Measurements from ENCODE around the gene RGS10. TPM values are rescaled to one million over a fixed set of nuclear protein-coding genes. Genes with fewer than 3 reads are reported as not detected.
A peak's percentile ranks its signal among the peaks of the same experiment; 100 is the strongest.

RGS10 gene
- total and polyA plus RNA-seq, 10 of the 15 experiments (the other 5 are each of a cell fraction or from before 2014, with no cell fraction given), result 72.8 to 193 (median 127) TPM

DNA sequence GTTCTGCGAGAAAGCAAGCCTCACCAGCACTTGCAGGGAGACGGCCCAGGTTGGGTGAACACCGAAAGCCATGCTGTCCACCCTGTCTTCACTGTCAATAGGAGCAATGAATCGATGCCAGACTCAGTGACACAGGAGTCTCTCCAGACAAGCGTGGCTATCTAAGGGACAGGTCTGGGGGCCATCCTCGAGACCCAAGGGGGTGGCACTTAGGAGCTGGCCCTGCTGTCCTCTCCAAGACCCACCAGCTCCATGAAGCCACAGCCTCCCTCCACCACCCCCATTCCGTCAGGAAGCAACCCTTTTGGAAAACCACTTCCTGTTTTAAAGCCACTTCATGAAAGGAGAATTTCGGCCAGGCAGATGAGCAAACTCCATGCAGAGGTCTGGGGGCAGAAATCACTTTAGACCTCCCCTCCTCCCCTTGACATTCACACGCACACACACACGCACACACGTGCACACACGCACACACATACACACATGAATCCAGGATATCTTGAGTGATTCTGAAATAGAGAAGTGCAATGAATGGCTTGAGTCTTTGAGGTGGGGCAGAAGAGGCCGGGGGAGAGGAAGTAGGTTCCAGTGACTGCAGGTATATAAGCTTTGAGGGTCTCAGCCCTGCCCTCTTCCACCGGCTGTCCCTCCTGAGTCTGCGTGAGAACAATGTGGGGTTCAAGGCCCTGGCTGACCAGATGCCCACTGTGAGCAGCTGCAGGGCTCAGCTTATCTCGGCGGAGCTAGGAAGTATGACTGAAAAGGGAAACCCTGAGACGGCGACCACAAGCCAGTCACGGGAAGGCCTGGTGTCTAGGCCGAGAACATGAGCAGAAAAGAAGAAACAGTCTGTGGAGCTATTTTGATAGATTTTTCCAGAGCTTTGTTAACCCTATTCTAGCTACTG, 25.0 kb downstream of the RGS10 start (continued):
- TF ChIP-seq, protein P1, sequence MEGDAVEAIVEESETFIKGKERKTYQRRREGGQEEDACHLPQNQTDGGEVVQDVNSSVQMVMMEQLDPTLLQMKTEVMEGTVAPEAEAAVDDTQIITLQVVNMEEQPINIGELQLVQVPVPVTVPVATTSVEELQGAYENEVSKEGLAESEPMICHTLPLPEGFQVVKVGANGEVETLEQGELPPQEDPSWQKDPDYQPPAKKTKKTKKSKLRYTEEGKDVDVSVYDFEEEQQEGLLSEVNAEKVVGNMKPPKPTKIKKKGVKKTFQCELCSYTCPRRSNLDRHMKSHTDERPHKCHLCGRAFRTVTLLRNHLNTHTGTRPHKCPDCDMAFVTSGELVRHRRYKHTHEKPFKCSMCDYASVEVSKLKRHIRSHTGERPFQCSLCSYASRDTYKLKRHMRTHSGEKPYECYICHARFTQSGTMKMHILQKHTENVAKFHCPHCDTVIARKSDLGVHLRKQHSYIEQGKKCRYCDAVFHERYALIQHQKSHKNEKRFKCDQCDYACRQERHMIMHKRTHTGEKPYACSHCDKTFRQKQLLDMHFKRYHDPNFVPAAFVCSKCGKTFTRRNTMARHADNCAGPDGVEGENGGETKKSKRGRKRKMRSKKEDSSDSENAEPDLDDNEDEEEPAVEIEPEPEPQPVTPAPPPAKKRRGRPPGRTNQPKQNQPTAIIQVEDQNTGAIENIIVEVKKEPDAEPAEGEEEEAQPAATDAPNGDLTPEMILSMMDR (IDR thresholded peaks at IDR 0.05 in 2 of 3, conservative IDR thresholded peaks at IDR 0.05 in 1 of 3; ENCODE audit: control insufficient read depth in 2 of 3, extremely low read depth in 1 of 3, insufficient read depth in 1 of 3, low read depth in 3 of 3, low read length in 3 of 3), result no peak
- no peak for TF ChIP-seq PBX3 (IDR thresholded peaks at IDR 0.05; ENCODE audit: insufficient replicate concordance, low read depth, low read length)
- no peak for TF ChIP-seq MYB (IDR thresholded peaks at IDR 0.05; ENCODE audit: borderline replicate concordance, low read depth, low read length)
- TF ChIP-seq, protein P2, sequence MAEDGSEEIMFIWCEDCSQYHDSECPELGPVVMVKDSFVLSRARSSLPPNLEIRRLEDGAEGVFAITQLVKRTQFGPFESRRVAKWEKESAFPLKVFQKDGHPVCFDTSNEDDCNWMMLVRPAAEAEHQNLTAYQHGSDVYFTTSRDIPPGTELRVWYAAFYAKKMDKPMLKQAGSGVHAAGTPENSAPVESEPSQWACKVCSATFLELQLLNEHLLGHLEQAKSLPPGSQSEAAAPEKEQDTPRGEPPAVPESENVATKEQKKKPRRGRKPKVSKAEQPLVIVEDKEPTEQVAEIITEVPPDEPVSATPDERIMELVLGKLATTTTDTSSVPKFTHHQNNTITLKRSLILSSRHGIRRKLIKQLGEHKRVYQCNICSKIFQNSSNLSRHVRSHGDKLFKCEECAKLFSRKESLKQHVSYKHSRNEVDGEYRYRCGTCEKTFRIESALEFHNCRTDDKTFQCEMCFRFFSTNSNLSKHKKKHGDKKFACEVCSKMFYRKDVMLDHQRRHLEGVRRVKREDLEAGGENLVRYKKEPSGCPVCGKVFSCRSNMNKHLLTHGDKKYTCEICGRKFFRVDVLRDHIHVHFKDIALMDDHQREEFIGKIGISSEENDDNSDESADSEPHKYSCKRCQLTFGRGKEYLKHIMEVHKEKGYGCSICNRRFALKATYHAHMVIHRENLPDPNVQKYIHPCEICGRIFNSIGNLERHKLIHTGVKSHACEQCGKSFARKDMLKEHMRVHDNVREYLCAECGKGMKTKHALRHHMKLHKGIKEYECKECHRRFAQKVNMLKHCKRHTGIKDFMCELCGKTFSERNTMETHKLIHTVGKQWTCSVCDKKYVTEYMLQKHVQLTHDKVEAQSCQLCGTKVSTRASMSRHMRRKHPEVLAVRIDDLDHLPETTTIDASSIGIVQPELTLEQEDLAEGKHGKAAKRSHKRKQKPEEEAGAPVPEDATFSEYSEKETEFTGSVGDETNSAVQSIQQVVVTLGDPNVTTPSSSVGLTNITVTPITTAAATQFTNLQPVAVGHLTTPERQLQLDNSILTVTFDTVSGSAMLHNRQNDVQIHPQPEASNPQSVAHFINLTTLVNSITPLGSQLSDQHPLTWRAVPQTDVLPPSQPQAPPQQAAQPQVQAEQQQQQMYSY (CRISPR knock-in tag; IDR thresholded peaks at IDR 0.05), result no peak
- no peak for TF ChIP-seq TAF1 (IDR thresholded peaks at IDR 0.05; ENCODE audit: borderline replicate concordance, low read depth, low read length)
- TF ChIP-seq LARP7 (IDR thresholded peaks at IDR 0.05), result no peak
- TF ChIP-seq IRF4 (IDR thresholded peaks at IDR 0.05; ENCODE audit: low read depth, low read length), result peak; percentile 27; the same call in 1 of the 2 replicates
- TF ChIP-seq EZH2 (IDR thresholded peaks at IDR 0.05; ENCODE audit: borderline replicate concordance, control insufficient read depth, low read depth, low read length), result no peak
- peak; percentile 83; the same call in 1 of the 2 replicates for TF ChIP-seq MTA3 (IDR thresholded peaks at IDR 0.05; ENCODE audit: borderline replicate concordance, low read length)
- no peak for TF ChIP-seq HDAC6 (IDR thresholded peaks at IDR 0.05; ENCODE audit: unreplicated experiment)
- TF ChIP-seq MEF2A (IDR thresholded peaks at IDR 0.05; ENCODE audit: insufficient read depth, low read depth, low read length), result peak; percentile 60; the same call in 1 of the 2 replicates
- peak; percentile 81 for TF ChIP-seq DPF2 (IDR thresholded peaks at IDR 0.05)
- no peak for TF ChIP-seq ZBTB4 (CRISPR knock-in tag; IDR thresholded peaks at IDR 0.05)
- no peak for TF ChIP-seq KAT2A (conservative IDR thresholded peaks at IDR 0.05; ENCODE audit: control insufficient read depth, low read depth, low read length)
- peak; percentile 9; the same call in 1 of the 2 replicates for TF ChIP-seq BCL11A (IDR thresholded peaks at IDR 0.05; ENCODE audit: low read depth, low read length)
- no peak for TF ChIP-seq IRF3 (IDR thresholded peaks at IDR 0.05)
- peak; percentile 64; the same call in 1 of the 2 replicates for TF ChIP-seq SMARCA5 (IDR thresholded peaks at IDR 0.05)
